GM19238 (cell line): Measurements from ENCODE around the gene NTM.
"Not testable (repeated sequence)": the region's sequence is repeated elsewhere in the genome, so short reads cannot be mapped to it uniquely, and the experiment has no call there.

ENCODE experiments used
- DNase-seq: peaks from one replicate; pipeline ENCODE4 v3.0.0; 2011; ENCODE audit warnings: low spot score; ENCODE audit not compliant: insufficient read length

NTM gene

GRCh38 chr11:132062541-132062940 is 692.1 kb downstream of the NTM start:
- DNase-seq = no peak

- DNase-seq = no peak
These were observed 694.7 kb downstream of the NTM start for GRCh38 chr11:132064987-132065620.

GRCh38 chr11:132068556-132068955 is 698.1 kb downstream of the NTM start:
- no peak for DNase-seq

- not testable (repeated sequence) for DNase-seq
These were observed 699.2 kb downstream of the NTM start for GRCh38 chr11:132069593-132069992.

GRCh38 chr11:132070907-132071306 is 700.5 kb downstream of the NTM start:
- DNase-seq = not testable (repeated sequence)

- no peak for DNase-seq
These were observed 701.8 kb downstream of the NTM start for GRCh38 chr11:132072044-132072857.

GRCh38 chr11:132072858-132073211 is 702.4 kb downstream of the NTM start:
- no peak for DNase-seq

- DNase-seq = no peak
These were observed 703.4 kb downstream of the NTM start for GRCh38 chr11:132073787-132074186.

GRCh38 chr11:132075447-132075846 is 705.0 kb downstream of the NTM start:
- DNase-seq = no peak

GRCh38 chr11:132077416-132077815 is 707.0 kb downstream of the NTM start:
- no peak for DNase-seq

- DNase-seq = no peak
These were observed 708.1 kb downstream of the NTM start for GRCh38 chr11:132078264-132079076.

GRCh38 chr11:132080127-132080526 is 709.7 kb downstream of the NTM start:
- DNase-seq = no peak

- DNase-seq = no peak
These were observed 712.2 kb downstream of the NTM start for GRCh38 chr11:132082566-132082965.

- DNase-seq = no peak
These were observed 714.0 kb downstream of the NTM start for GRCh38 chr11:132084433-132084832.

- DNase-seq = no peak
These were observed 716.7 kb downstream of the NTM start for GRCh38 chr11:132087148-132087547.

- no peak for DNase-seq
These were observed 718.1 kb downstream of the NTM start for GRCh38 chr11:132088551-132088950.

- no peak for DNase-seq
These were observed 723.3 kb downstream of the NTM start for GRCh38 chr11:132093536-132094259.

GRCh38 chr11:132094598-132094997 is 724.2 kb downstream of the NTM start:
- DNase-seq = no peak

GRCh38 chr11:132095230-132096131 is 725.1 kb downstream of the NTM start:
- no peak for DNase-seq

GRCh38 chr11:132096132-132096825 is 725.9 kb downstream of the NTM start:
- no peak for DNase-seq
